DND-41 (cell line): Measurements from ENCODE around the gene IBTK.

ENCODE experiments used
- CTCF ChIP-seq: IDR thresholded peaks from 2 replicates; pipeline ENCODE4 v1.5.1; 2012; ENCODE audit warnings: borderline replicate concordance, low read length, moderate library complexity, mild to moderate bottlenecking; ENCODE audit not compliant: poor library complexity, severe bottlenecking; ENCODE audit errors: extremely low read depth
- EZH2 ChIP-seq: IDR thresholded peaks from 3 replicates; pipeline ENCODE4 v1.6.1; 2012; ENCODE audit warnings: borderline replicate concordance, low read depth, mild to moderate bottlenecking, moderate library complexity, low read length, inconsistent platforms; ENCODE audit not compliant: severe bottlenecking

GRCh38 chr6:82248273-82248735, 760 bp upstream of the IBTK start:
- no peak for TF ChIP-seq CTCF
- TF ChIP-seq EZH2 = no peak
